T-cell (primary cell): Measurements from ENCODE around the gene ARHGAP6. TPM values are rescaled to one million over a fixed set of nuclear protein-coding genes. Genes with fewer than 3 reads are reported as not detected.
A peak's percentile ranks its signal among the peaks of the same experiment; 100 is the strongest.

ENCODE experiments used
- ATAC-seq, 4 experiments: fragments of 200-7000 bp in 3 of 4; fragments of 150-1000 bp in 1 of 4; cut with Tn5 transposase; replicated peaks in 1 of 4; 1 replicate in 3 of 4; 2 replicates in 1 of 4; pipeline ENCODE4 v1.10.0; 2021; ENCODE audit warnings: moderate library complexity in 3 of 4, mild to moderate bottlenecking in 2 of 4, moderate number of reproducible peaks in 1 of 4
- CTCF ChIA-PET, 2 donors: fragments of 300-600 bp; sonication (Branson Sonifier 250); formaldehyde crosslinking; loops; one replicate each; lab custom pipeline; 2022; ENCODE audit warnings: antibody characterized with exemption in 2 of 2; lab: Charles Lee
- POLR2A ChIA-PET, 2 donors: fragments of 300-600 bp; sonication (Branson Sonifier 250); formaldehyde crosslinking; loops; one replicate each; lab custom pipeline; 2022; ENCODE audit warnings: antibody characterized with exemption in 2 of 2; lab: Charles Lee
- DNase-seq, 35 experiments: peaks; one replicate each; pipeline versions ENCODE4 v3.0.0 to v3.0.0-alpha.2; 2013 to 2023
- H3K27ac ChIP-seq: one replicate; pipeline ENCODE4 v1.5.1; 2013; ENCODE audit warnings: low read length
- H3K27me3 ChIP-seq, 2 experiments: replicated peaks in 1 of 2; 1 replicate in 1 of 2; 2 replicates in 1 of 2; pipeline versions ENCODE4 v1.6.1 to v1.7.0; 2013; ENCODE audit warnings: low read length in 1 of 2, mixed read lengths in 1 of 2; ENCODE audit not compliant: control insufficient read depth in 2 of 2, insufficient read depth in 2 of 2; ENCODE audit errors: extremely low read depth in 1 of 2
- H3K36me3 ChIP-seq, 2 donors: 1 replicate in 1 of 2; 2 replicates in 1 of 2; pipeline versions ENCODE4 v1.6.1 to v1.7.0; 2013; ENCODE audit warnings: low read length in 1 of 2; ENCODE audit not compliant: control insufficient read depth in 2 of 2, insufficient read depth in 1 of 2; ENCODE audit errors: extremely low read depth in 1 of 2
- H3K4me1 ChIP-seq, 2 experiments: 1 replicate in 1 of 2; 2 replicates in 1 of 2; pipeline versions ENCODE4 v1.6.1 to v1.7.0; 2013; ENCODE audit warnings: low read length in 2 of 2, mixed read lengths in 1 of 2; ENCODE audit not compliant: insufficient read depth in 2 of 2, control insufficient read depth in 1 of 2; ENCODE audit errors: extremely low read depth in 1 of 2
- H3K4me3 ChIP-seq, 2 donors: 1 replicate in 1 of 2; 2 replicates in 1 of 2; pipeline versions ENCODE4 v1.5.1 to v1.7.0; 2013; ENCODE audit warnings: mild to moderate bottlenecking in 2 of 2, low read length in 1 of 2, moderate library complexity in 1 of 2; ENCODE audit not compliant: control insufficient read depth in 1 of 2; ENCODE audit errors: extremely low read depth in 1 of 2
- H3K9me3 ChIP-seq: 2 replicates; pipeline ENCODE4 v1.7.0; 2013
- H3K27ac Mint-ChIP-seq, 2 donors: one replicate each; pipeline ENCODE4 v1.8.0; 2020 to 2021; ENCODE audit warnings: mild to moderate bottlenecking in 2 of 2, mixed read lengths in 2 of 2
- H3K27me3 Mint-ChIP-seq, 2 donors: one replicate each; pipeline ENCODE4 v1.8.0; 2021 to 2022; ENCODE audit warnings: mixed read lengths in 2 of 2
- H3K36me3 Mint-ChIP-seq: one replicate; pipeline ENCODE4 v1.8.0; 2021; ENCODE audit warnings: mixed read lengths
- H3K4me1 Mint-ChIP-seq, 3 donors: one replicate each; pipeline ENCODE4 v1.8.0; 2020 to 2022; ENCODE audit warnings: mixed read lengths in 3 of 3, mild to moderate bottlenecking in 1 of 3
- H3K4me3 Mint-ChIP-seq, 3 donors: one replicate each; pipeline ENCODE4 v1.8.0; 2020 to 2022; ENCODE audit warnings: mild to moderate bottlenecking in 3 of 3, mixed read lengths in 3 of 3, moderate library complexity in 3 of 3
- H3K9me3 Mint-ChIP-seq, 3 donors: one replicate each; pipeline ENCODE4 v1.8.0; 2020 to 2022; ENCODE audit warnings: mixed read lengths in 3 of 3
- WGBS: methylation state at CpG from one replicate; pipeline ENCODE4 v1.1.5; 2013; ENCODE audit warnings: missing lambda C conversion rate; ENCODE audit not compliant: insufficient coverage; 5-methylcytosine and 5-hydroxymethylcytosine counted together
- total RNA-seq, 35 experiments: library from RNA in 6 of 35; stranded (reverse) in 6 of 35; fragments of 120-200 nt in 1 of 35; gene quantifications; one replicate each; pipeline versions ENCODE4 v1.2.1 to v1.2.4 and lab custom pipeline; 2013 to 2026

ARHGAP6 gene
- total RNA-seq, 5 donors from 2014 or later (not counting 1 experiment from before 2014, with no cell fraction given) = 0.09 to 0.13 (median 0.12) TPM; not detected in 2

- ATAC-seq = no peak
- ChIA-PET POLR2A (no interaction called here), CTCF (no interaction called here)
- no peak overlapping the region for H3K27ac ChIP-seq
- no peaks in the 10 kb centered on the region for H3K4me1 ChIP-seq
- DNase-seq = no peak
- peaks cover 3 to 19% of the 10 kb centered on the region in 2 donors for H3K27me3 Mint-ChIP-seq
- no peak overlapping the region for H3K4me3 Mint-ChIP-seq
- no peak overlapping the region for H3K27ac Mint-ChIP-seq
- H3K4me3 ChIP-seq = no peak overlapping the region
- H3K36me3 Mint-ChIP-seq = no peaks in the 10 kb centered on the region
- H3K9me3 Mint-ChIP-seq = no peaks in the 10 kb centered on the region
- H3K4me1 Mint-ChIP-seq = no peaks in the 10 kb centered on the region
- no peaks in the 10 kb centered on the region for H3K27me3 ChIP-seq
- no peaks in the 10 kb centered on the region for H3K36me3 ChIP-seq
- WGBS = no CpG with 5 or more reads among the region's 2 CpGs
- H3K9me3 ChIP-seq = no peaks in the 10 kb centered on the region
Measured at GRCh38 chrX:11566789-11567188, 98.9 kb downstream of the ARHGAP6 start.

GRCh38 chrX:11566173-11566572 is 99.5 kb downstream of the ARHGAP6 start:
- no peaks in the 10 kb centered on the region for H3K36me3 Mint-ChIP-seq
- no peak overlapping the region for H3K4me3 Mint-ChIP-seq
- no peaks in the 10 kb centered on the region for H3K4me1 Mint-ChIP-seq
- Histone ChIP-seq H3K27ac (no peak overlapping the region), H3K27me3 (no peaks in the 10 kb centered on the region), H3K4me1 (no peaks in the 10 kb centered on the region), H3K36me3 (no peaks in the 10 kb centered on the region), H3K9me3 (no peaks in the 10 kb centered on the region), H3K4me3 (no peak overlapping the region)
- no peak overlapping the region for H3K27ac Mint-ChIP-seq
- DNase-seq (no peak), ATAC-seq (no peak)
- H3K27me3 Mint-ChIP-seq = peaks cover 3 to 19% of the 10 kb centered on the region in 2 donors
- H3K9me3 Mint-ChIP-seq = no peaks in the 10 kb centered on the region
- ChIA-PET POLR2A (no interaction called here), CTCF (no interaction called here)

GRCh38 chrX:11564546-11564945 is 101.2 kb downstream of the ARHGAP6 start:
- no peaks in the 10 kb centered on the region for H3K9me3 ChIP-seq
- POLR2A ChIA-PET = no interaction called here
- no peaks in the 10 kb centered on the region for H3K9me3 Mint-ChIP-seq
- peaks cover 3 to 19% of the 10 kb centered on the region in 2 donors for H3K27me3 Mint-ChIP-seq
- ATAC-seq (no peak), DNase-seq (no peak)
- H3K4me1 ChIP-seq = no peaks in the 10 kb centered on the region
- H3K4me1 Mint-ChIP-seq = no peaks in the 10 kb centered on the region
- H3K36me3 Mint-ChIP-seq = no peaks in the 10 kb centered on the region
- CTCF ChIA-PET = no interaction called here
- WGBS = no CpG with 5 or more reads among the region's 1 CpG
- no peak overlapping the region for H3K27ac Mint-ChIP-seq
- H3K36me3 ChIP-seq = no peaks in the 10 kb centered on the region
- no peak overlapping the region for H3K4me3 Mint-ChIP-seq
- H3K4me3 ChIP-seq = no peak overlapping the region
- H3K27ac ChIP-seq = no peak overlapping the region
- H3K27me3 ChIP-seq = no peaks in the 10 kb centered on the region

- no CpG with 5 or more reads among the region's 2 CpGs for WGBS
- Mint-ChIP-seq H3K27ac (no peak overlapping the region), H3K27me3 (peaks cover 3 to 21% of the 10 kb centered on the region in 2 donors), H3K36me3 (no peaks in the 10 kb centered on the region), H3K9me3 (no peaks in the 10 kb centered on the region), H3K4me3 (no peak overlapping the region), H3K4me1 (no peaks in the 10 kb centered on the region)
- H3K9me3 ChIP-seq = no peaks in the 10 kb centered on the region
- no peaks in the 10 kb centered on the region for H3K4me1 ChIP-seq
- no peak overlapping the region for H3K4me3 ChIP-seq
- no peaks in the 10 kb centered on the region for H3K36me3 ChIP-seq
- ChIA-PET CTCF (interaction anchor here in 1 of 2 donors (0.5 kb wide), 1 partner anchor 1209 kb away, joined by 4 read pairs; no protein-coding TSS in a partner anchor), POLR2A (no interaction called here)
- ATAC-seq (no peak), DNase-seq (no peak)
- H3K27me3 ChIP-seq = no peaks in the 10 kb centered on the region
- H3K27ac ChIP-seq = no peak overlapping the region
Measured at GRCh38 chrX:11562570-11562969, 103.2 kb downstream of the ARHGAP6 start.

GRCh38 chrX:11558972-11559371 is 106.7 kb downstream of the ARHGAP6 start:
- H3K4me3 Mint-ChIP-seq = no peak overlapping the region
- no peak overlapping the region for H3K4me3 ChIP-seq
- ATAC-seq = peak in 2 of 4 experiments; percentile 56 to 59
- WGBS = no CpG with 5 or more reads among the region's 4 CpGs
- CTCF ChIA-PET = interaction anchor here in 1 of 2 donors (0.6 kb wide), 1 partner anchor 27 kb away, joined by 3 read pairs; no protein-coding TSS in a partner anchor
- H3K9me3 ChIP-seq = no peaks in the 10 kb centered on the region
- peaks cover 4 to 24% of the 10 kb centered on the region in 2 donors for H3K27me3 Mint-ChIP-seq
- POLR2A ChIA-PET = no interaction called here
- no peaks in the 10 kb centered on the region for H3K9me3 Mint-ChIP-seq
- no peak overlapping the region for H3K27ac ChIP-seq
- no peaks in the 10 kb centered on the region for H3K4me1 ChIP-seq
- H3K36me3 ChIP-seq = no peaks in the 10 kb centered on the region
- H3K4me1 Mint-ChIP-seq = no peaks in the 10 kb centered on the region
- no peaks in the 10 kb centered on the region for H3K27me3 ChIP-seq
- no peak overlapping the region for H3K27ac Mint-ChIP-seq
- DNase-seq = peak; percentile 1 to 56 (median 28)
- no peaks in the 10 kb centered on the region for H3K36me3 Mint-ChIP-seq

- H3K27ac ChIP-seq = no peak overlapping the region
- no peaks in the 10 kb centered on the region for H3K4me1 Mint-ChIP-seq
- no peak overlapping the region for H3K27ac Mint-ChIP-seq
- H3K27me3 Mint-ChIP-seq = peaks cover 9 to 34% of the 10 kb centered on the region in 2 donors
- no peak overlapping the region for H3K4me3 ChIP-seq
- ChIA-PET CTCF (no interaction called here), POLR2A (interaction anchor here in 1 of 2 donors (0.7 kb wide), 1 partner anchor 188 kb away, joined by 3 read pairs; no protein-coding TSS in a partner anchor)
- no peaks in the 10 kb centered on the region for H3K9me3 Mint-ChIP-seq
- WGBS = no CpG with 5 or more reads among the region's 2 CpGs
- H3K36me3 ChIP-seq = no peaks in the 10 kb centered on the region
- no peaks in the 10 kb centered on the region for H3K4me1 ChIP-seq
- no peaks in the 10 kb centered on the region for H3K9me3 ChIP-seq
- no peak for DNase-seq
- no peaks in the 10 kb centered on the region for H3K36me3 Mint-ChIP-seq
- H3K27me3 ChIP-seq = no peaks in the 10 kb centered on the region
- no peak for ATAC-seq
- H3K4me3 Mint-ChIP-seq = no peak overlapping the region
Measured at GRCh38 chrX:11557120-11557519, 108.6 kb downstream of the ARHGAP6 start.

GRCh38 chrX:11555759-11556158 is 110.0 kb downstream of the ARHGAP6 start:
- Histone ChIP-seq H3K9me3 (no peaks in the 10 kb centered on the region), H3K36me3 (no peaks in the 10 kb centered on the region), H3K4me3 (no peak overlapping the region), H3K4me1 (no peaks in the 10 kb centered on the region), H3K27me3 (no peaks in the 10 kb centered on the region), H3K27ac (no peak overlapping the region)
- no peaks in the 10 kb centered on the region for H3K36me3 Mint-ChIP-seq
- peaks cover 9 to 37% of the 10 kb centered on the region in 2 donors for H3K27me3 Mint-ChIP-seq
- no peak overlapping the region for H3K27ac Mint-ChIP-seq
- DNase-seq = no peak
- ChIA-PET POLR2A (no interaction called here), CTCF (no interaction called here)
- H3K4me3 Mint-ChIP-seq = no peak overlapping the region
- WGBS = no CpG with 5 or more reads among the region's 5 CpGs
- no peaks in the 10 kb centered on the region for H3K9me3 Mint-ChIP-seq
- ATAC-seq = no peak
- H3K4me1 Mint-ChIP-seq = no peaks in the 10 kb centered on the region
